K562 (cell line): ENCODE measurements around the gene NFKBIA. TPM values are rescaled to one million over a fixed set of nuclear protein-coding genes. Genes with fewer than 3 reads are reported as not detected.

Experiments
- ATAC-seq: fragments of 200-7000 bp; cut with Tn5 transposase; 3 replicates; pipeline ENCODE4 v1.9.1; 2020; ENCODE audit warnings: moderate library complexity
- BruUV-seq: library from RNA; stranded (reverse); fragments of 400-500 nt; replicated peaks from 2 replicates; lab custom pipeline; 2021; lab: Mats Ljungman, UMichigan
- CTCF ChIA-PET: fragments of 300-600 bp; formaldehyde crosslinking; extraction: SDS; loops from one replicate; lab custom pipeline; 2021; ENCODE audit warnings: low intra/inter-chr PET ratio; lab: Yijun Ruan, JAX
- POLR2A ChIA-PET: fragments of 300-600, 350-650 bp; sonication (Branson Sonifier 250); formaldehyde crosslinking; extraction: SDS; loops from one replicate; lab custom pipeline; 2021; ENCODE audit warnings: antibody characterized with exemption, inconsistent platforms; lab: Yijun Ruan, JAX
- DNase-seq, 4 experiments: peaks; one replicate each; pipeline versions ENCODE4 v3.0.0 to v3.0.0-alpha.2; 2011 to 2018; ENCODE audit warnings: low spot score in 3 of 4, mixed read lengths in 3 of 4; ENCODE audit errors: extremely low read depth in 1 of 4
- FAIRE-seq: peaks from 2 replicates; lab custom pipeline; 2011; peaks lifted over from hg19 to GRCh38; lab: Jason Lieb, UNC
- H2AFZ ChIP-seq: 2 replicates; pipeline ENCODE4 v1.6.0; 2011; ENCODE audit warnings: low read depth, low read length, control low read depth, inconsistent platforms
- H3K27ac ChIP-seq: fragments of 200-600 bp; 3 replicates; pipeline ENCODE4 v1.8.0; 2011; ENCODE audit warnings: low read depth, mild to moderate bottlenecking, control low read depth, inconsistent platforms, low read length, moderate library complexity, mixed read lengths; ENCODE audit errors: extremely low read depth
- H3K27me3 ChIP-seq, 2 experiments: fragments of 300-600 bp in 1 of 2; 2 replicates in 1 of 2; 3 replicates in 1 of 2; pipeline versions ENCODE4 v1.6.0 to v1.8.0; 2011; ENCODE audit warnings: inconsistent platforms in 2 of 2, low read length in 2 of 2, mild to moderate bottlenecking in 1 of 2, mixed read lengths in 1 of 2, moderate library complexity in 1 of 2; ENCODE audit not compliant: control insufficient read depth in 2 of 2, insufficient read depth in 2 of 2
- H3K36me3 ChIP-seq: fragments of 300-600 bp; 3 replicates; pipeline ENCODE4 v1.8.0; 2011; ENCODE audit warnings: mild to moderate bottlenecking, low read length, inconsistent platforms; ENCODE audit not compliant: control insufficient read depth, insufficient read depth
- H3K4me1 ChIP-seq, 2 experiments: fragments of 200-600 bp in 1 of 2; replicated peaks in 1 of 2; 2 replicates in 1 of 2; 3 replicates in 1 of 2; pipeline versions ENCODE4 v1.5.1 to v1.8.0; 2011; ENCODE audit warnings: inconsistent platforms in 2 of 2, low read length in 2 of 2, mild to moderate bottlenecking in 1 of 2, mixed read lengths in 1 of 2, moderate library complexity in 1 of 2; ENCODE audit not compliant: control insufficient read depth in 2 of 2, insufficient read depth in 2 of 2
- H3K4me2 ChIP-seq: 2 replicates; pipeline ENCODE4 v1.6.1; 2011; ENCODE audit warnings: low read length, control low read depth, inconsistent platforms, mixed read lengths; ENCODE audit not compliant: insufficient read depth
- H3K4me3 ChIP-seq: fragments of 200-600 bp; sonication (generic), shearing (Covaris generic); 2 replicates; pipeline ENCODE4 v1.5.1; 2016; ENCODE audit warnings: control low read depth, inconsistent platforms
- H3K79me2 ChIP-seq: fragments of 200-600 bp; 3 replicates; pipeline ENCODE4 v1.8.0; 2011; ENCODE audit warnings: low read length, inconsistent platforms; ENCODE audit not compliant: control insufficient read depth, insufficient read depth
- H3K9ac ChIP-seq, 2 experiments: 2 replicates each; pipeline versions ENCODE4 v1.6.0 to v1.6.1; 2011; ENCODE audit warnings: low read depth in 2 of 2, low read length in 2 of 2, control low read depth in 1 of 2, inconsistent platforms in 1 of 2, mild to moderate bottlenecking in 1 of 2, mixed read lengths in 1 of 2; ENCODE audit not compliant: insufficient read depth in 1 of 2
- H3K9me1 ChIP-seq: one replicate; pipeline ENCODE4 v1.6.0; 2011; ENCODE audit warnings: inconsistent platforms, mild to moderate bottlenecking, low read length, moderate library complexity; ENCODE audit not compliant: control insufficient read depth, insufficient read depth
- H3K9me3 ChIP-seq: replicated peaks from 2 replicates; pipeline ENCODE4 v1.5.1; 2011; ENCODE audit warnings: low read depth, low read length, inconsistent platforms; ENCODE audit not compliant: control insufficient read depth, insufficient read depth
- H4K20me1 ChIP-seq: replicated peaks from 2 replicates; pipeline ENCODE4 v1.6.1; 2011; ENCODE audit warnings: low read length, inconsistent platforms, mixed read lengths; ENCODE audit not compliant: control insufficient read depth, insufficient read depth
- ATF7 ChIP-seq: fragments of 450-650 bp; IDR thresholded peaks from 2 replicates; pipeline ENCODE4 v1.7.1; 2014; ENCODE audit warnings: mild to moderate bottlenecking, moderate library complexity
- CXXC5 ChIP-seq: fragments of 250-450 bp; sonication (Bioruptor Pico); IDR thresholded peaks from 2 replicates; pipeline ENCODE4 v1.8.0; 2022; ENCODE audit warnings: inconsistent platforms, mild to moderate bottlenecking, moderate library complexity
- DIDO1 ChIP-seq: fragments of 450-650 bp; IDR thresholded peaks from 2 replicates; pipeline ENCODE4 v1.6.1; 2016; ENCODE audit warnings: low read depth, missing biosample characterization, missing genetic modification characterization
- EGR1 ChIP-seq: fragments of 450-650 bp; conservative IDR thresholded peaks from 2 replicates; pipeline ENCODE4 v1.6.1; 2017; ENCODE audit warnings: mild to moderate bottlenecking
- HDAC2 ChIP-seq: fragments of 450-650 bp; IDR thresholded peaks from 2 replicates; pipeline ENCODE4 v1.6.1; 2016; ENCODE audit warnings: mild to moderate bottlenecking
- MYC ChIP-seq, 2 experiments: fragments of 250-450 bp in 1 of 2; sonication (Bioruptor Pico) in 1 of 2; IDR thresholded peaks; 2 replicates each; pipeline versions ENCODE4 v1.5.1 to v1.6.1; 2012 to 2021; ENCODE audit warnings: low read depth in 2 of 2, borderline replicate concordance in 1 of 2, improper control_type of control experiment in 1 of 2, low read length in 1 of 2, mild to moderate bottlenecking in 1 of 2, moderate library complexity in 1 of 2
- NCOA1 ChIP-seq: fragments of 450-650 bp; IDR thresholded peaks from 2 replicates; pipeline ENCODE4 v1.6.1; 2016; ENCODE audit warnings: low read depth
- TEAD1 ChIP-seq, 2 experiments: fragments of 450-650 bp in 1 of 2; sonication (generic) in 1 of 2; formaldehyde crosslinking; IDR thresholded peaks; 2 replicates each; pipeline versions ENCODE4 v1.4.0 to v1.8.0; 2020 to 2022; ENCODE audit warnings: mild to moderate bottlenecking in 2 of 2, missing genetic modification reagents in 1 of 2
- TRIM24 ChIP-seq, 2 experiments: fragments of 450-650 bp; IDR thresholded peaks; 2 replicates each; pipeline ENCODE4 v1.6.1; 2016
- USF1 ChIP-seq: sonication (generic); formaldehyde crosslinking; IDR thresholded peaks from 2 replicates; pipeline ENCODE4 v1.9.0; 2022; ENCODE audit warnings: mild to moderate bottlenecking, missing genetic modification reagents
- ZBTB33 ChIP-seq: sonication (generic); formaldehyde crosslinking; IDR thresholded peaks from 2 replicates; pipeline ENCODE4 v1.8.1; 2023; ENCODE audit warnings: mild to moderate bottlenecking, missing genetic modification reagents
- ZNF121 ChIP-seq: sonication (generic); formaldehyde crosslinking; conservative IDR thresholded peaks from 2 replicates; pipeline ENCODE4 v1.8.0; 2022; ENCODE audit warnings: missing genetic modification reagents
- ZNF584 ChIP-seq: fragments of 200-800 bp; sonication (Bioruptor generic); IDR thresholded peaks from 2 replicates; pipeline ENCODE4 v1.6.1; 2016; ENCODE audit warnings: low read depth, mild to moderate bottlenecking, missing genetic modification characterization, missing compliant biosample characterization
- WGBS: fragments of 100-300 bp; shearing (Covaris generic); methylation state at CpG from one replicate; pipeline ENCODE4 v1.1.6; 2016; ENCODE audit warnings: low coverage, mixed read lengths; ENCODE audit not compliant: insufficient coverage; ENCODE audit errors: missing lambda C conversion rate; 5-methylcytosine and 5-hydroxymethylcytosine counted together
- in situ Hi-C: fragments of 300-500 bp; cut with MboI; formaldehyde crosslinking; loops from 4 replicates; pipeline ENCODE4 v1.15.0; 2018; ENCODE audit warnings: inconsistent platforms, mixed read lengths
- intact Hi-C: fragments of 100-400 bp; cut with micrococcal nuclease; formaldehyde crosslinking; loops from 2 replicates; pipeline ENCODE4 v1.14.2; 2022
- polyA plus RNA-seq, 8 experiments: library from polyadenylated mRNA; depleted of rRNA in 4 of 8; stranded (reverse) in 5 of 8; unstranded in 3 of 8; fragments of >200 nt; fragmentation: Nextera tagmentation in 2 of 8; fragmentation: Illumina TruSeq in 1 of 8; extraction: Ambion mirVana in 2 of 8; extraction: Trizol in 1 of 8; gene quantifications; 2 replicates each; pipeline versions ENCODE4 v1.2.1 to v1.2.3, GENCODE V29; 2011 to 2014; ENCODE audit warnings: inconsistent platforms in 1 of 8, missing spikeins in 1 of 8
- total RNA-seq, 7 experiments: library from RNA; depleted of rRNA in 6 of 7; stranded (reverse); fragments of >200 nt in 6 of 7; fragmentation: Illumina TruSeq in 2 of 7; extraction: Trizol in 2 of 7; gene quantifications; 2 replicates each; pipeline versions ENCODE4 v1.2.1 to v1.2.3, GENCODE V29; 2011 to 2021; ENCODE audit warnings: low replicate concordance in 1 of 7
- TF ChIP-seq, protein P1 (sequence below): sonication (generic); formaldehyde crosslinking; IDR thresholded peaks from 2 replicates; pipeline ENCODE4 v1.8.0; 2022; ENCODE audit warnings: missing genetic modification reagents, mild to moderate bottlenecking, moderate library complexity, borderline replicate concordance

The NFKBIA gene
- total and polyA plus RNA-seq, 9 of the 15 experiments (the other 6 are each of a cell fraction or from before 2014, with no cell fraction given), result 6.9 to 31.8 (median 18.2) TPM

DNA sequence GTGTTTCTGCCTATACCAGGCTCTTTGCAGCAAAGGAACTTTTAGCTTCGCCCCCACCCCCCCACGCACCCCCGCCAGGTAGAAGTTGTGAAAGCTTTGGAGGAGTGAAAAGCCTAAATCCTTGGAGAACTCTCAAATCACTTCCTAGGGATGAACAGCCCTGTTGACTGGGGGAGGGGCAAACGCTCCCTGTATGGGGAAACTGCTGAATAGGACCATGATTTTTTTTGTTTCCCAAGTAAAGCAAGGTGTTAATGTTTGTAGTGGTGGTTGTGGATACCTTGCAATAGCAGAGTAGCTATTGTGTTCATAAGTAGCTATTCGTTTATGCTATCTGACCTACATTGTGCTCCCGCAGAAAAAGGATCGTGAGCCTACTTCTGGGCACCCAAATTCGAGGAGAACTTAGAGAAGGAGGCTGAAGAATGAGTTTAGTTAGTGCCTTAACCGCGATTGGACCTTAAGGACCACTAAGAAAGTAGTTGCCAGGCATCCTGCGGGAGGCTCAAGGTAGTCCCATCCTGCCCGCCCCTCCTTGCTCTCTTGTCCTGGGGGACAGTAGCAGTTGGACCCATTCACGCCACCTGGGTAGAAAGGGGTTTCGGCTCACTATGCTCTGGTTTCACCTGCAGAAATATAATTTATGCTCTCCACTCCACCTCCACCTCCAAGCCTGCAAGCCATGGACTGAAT lies 901 bp upstream of the NFKBIA start (continued):
- TF ChIP-seq ZNF121 (CRISPR knock-in tag), result no peak

GRCh38 chr14:35403603-35404448 lies 723 bp downstream of the NFKBIA start:
- peak; percentile 72 for FAIRE-seq
- 3% methylated on average over 8 of the region's 81 CpGs for WGBS
- in situ Hi-C loops (loop anchor here (10.0 to 25.0 kb wide), 2 partner anchors 729 to 1067 kb away; no protein-coding TSS in a partner anchor), intact Hi-C loops (loop anchor here (5.0 to 10.0 kb wide), 4 partner anchors 37 to 359 kb away; partner anchors contain the start of genes FAM177A1 and PSMA6)
- Histone ChIP-seq H3K79me2 (peaks cover 39% of the 10 kb centered on the region), H3K27ac (peak overlapping the region; percentile 96), H3K4me3 (peak overlapping the region; percentile 89), H3K36me3 (peaks cover 39% of the 10 kb centered on the region), H3K4me1 (peaks cover 23 to 28% of the 10 kb centered on the region in 2 experiments), H3K9me3 (no peaks in the 10 kb centered on the region), H3K27me3 (no peaks in the 10 kb centered on the region), H3K9ac (peak overlapping the region; percentile 89 to 98), H3K4me2 (peak overlapping the region; percentile 88), H3K9me1 (no peaks in the 10 kb centered on the region), H2AFZ (peak overlapping the region; percentile 83), H4K20me1 (no peaks in the 10 kb centered on the region)
- ChIA-PET POLR2A (interaction anchor here (0.6 to 4.2 kb wide), 22 partner anchors 12 to 282 kb away, joined by 3 to 49 read pairs (median 4); partner anchors contain the start of genes PPP2R3C and PSMA6), CTCF (no interaction called here)
- peak; percentile 87 for ATAC-seq
- DNase-seq, result peak; percentile 88 to 91 (median 90)
- BruUV-seq, result no TSS peak
- TF ChIP-seq EGR1 (0 out of 2 replicates have a peak, but pooled peaks have one; percentile 15), CXXC5 (CRISPR knock-in tag) (peak; percentile 68), MYC (IDR thresholded peaks at IDR 0.05; ENCODE audit: low read depth, low read length) (peak; percentile 91), MYC (CRISPR knock-in tag; IDR thresholded peaks at IDR 0.05; ENCODE audit: borderline replicate concordance, low read depth) (no peak), TEAD1 (CRISPR knock-in tag; IDR thresholded peaks at IDR 0.05) (0 out of 4 replicates have a peak, but pooled peaks of 1 of the 2 experiments have one; percentile 5), HDAC2 (peak; percentile 33; the same call in 1 of the 2 replicates), TRIM24 (IDR thresholded peaks at IDR 0.05) (peak; percentile 57 to 77), USF1 (CRISPR knock-in tag) (0 out of 2 replicates have a peak, but pooled peaks have one; percentile 11), ATF7 (peak; percentile 33; the same call in 1 of the 2 replicates), ZBTB33 (CRISPR knock-in tag) (0 out of 2 replicates have a peak, but pooled peaks have one; percentile 2), DIDO1 (no peak), NCOA1 (peak; percentile 21; the same call in 1 of the 2 replicates), ZNF584 (CRISPR knock-in tag) (no peak)
- TF ChIP-seq, protein P1, sequence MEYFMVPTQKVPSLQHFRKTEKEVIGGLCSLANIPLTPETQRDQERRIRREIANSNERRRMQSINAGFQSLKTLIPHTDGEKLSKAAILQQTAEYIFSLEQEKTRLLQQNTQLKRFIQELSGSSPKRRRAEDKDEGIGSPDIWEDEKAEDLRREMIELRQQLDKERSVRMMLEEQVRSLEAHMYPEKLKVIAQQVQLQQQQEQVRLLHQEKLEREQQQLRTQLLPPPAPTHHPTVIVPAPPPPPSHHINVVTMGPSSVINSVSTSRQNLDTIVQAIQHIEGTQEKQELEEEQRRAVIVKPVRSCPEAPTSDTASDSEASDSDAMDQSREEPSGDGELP, result peak; percentile 52; the same call in 1 of the 2 replicates
